Measurements from ENCODE around the gene CELF4.

DNA sequence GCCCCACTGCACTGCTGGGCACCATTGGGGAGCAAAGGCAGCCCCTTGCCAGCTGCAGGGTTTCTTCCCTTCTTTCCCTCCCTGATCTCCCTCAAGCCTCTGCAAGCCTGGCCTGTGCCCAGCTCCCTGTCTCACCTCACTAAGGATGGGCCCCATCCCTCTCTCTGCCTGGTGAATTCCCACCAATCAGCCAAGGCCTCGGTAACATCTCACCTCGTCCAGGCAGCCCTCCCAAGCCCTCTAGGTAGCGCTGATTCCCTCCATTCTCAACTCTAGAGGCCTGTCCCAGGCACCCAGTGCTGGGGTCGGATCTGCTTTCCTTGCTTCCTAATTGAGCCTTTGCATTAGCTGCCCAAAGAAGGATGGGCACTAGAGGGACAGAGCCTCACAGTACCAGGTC lies 63.0 kb downstream of the CELF4 start:
- TF ChIP-seq POLR2AphosphoS5 (IDR thresholded peaks at IDR 0.05; ENCODE audit: low read depth) (no peak), SPI1 (IDR thresholded peaks at IDR 0.05; ENCODE audit: borderline replicate concordance, low read depth) (no peak), REST (IDR thresholded peaks at IDR 0.05; ENCODE audit: insufficient replicate concordance, low read depth) (no peak), GABPA (IDR thresholded peaks at IDR 0.05; ENCODE audit: low read depth) (no peak)
- TF ChIP-seq, protein P1, sequence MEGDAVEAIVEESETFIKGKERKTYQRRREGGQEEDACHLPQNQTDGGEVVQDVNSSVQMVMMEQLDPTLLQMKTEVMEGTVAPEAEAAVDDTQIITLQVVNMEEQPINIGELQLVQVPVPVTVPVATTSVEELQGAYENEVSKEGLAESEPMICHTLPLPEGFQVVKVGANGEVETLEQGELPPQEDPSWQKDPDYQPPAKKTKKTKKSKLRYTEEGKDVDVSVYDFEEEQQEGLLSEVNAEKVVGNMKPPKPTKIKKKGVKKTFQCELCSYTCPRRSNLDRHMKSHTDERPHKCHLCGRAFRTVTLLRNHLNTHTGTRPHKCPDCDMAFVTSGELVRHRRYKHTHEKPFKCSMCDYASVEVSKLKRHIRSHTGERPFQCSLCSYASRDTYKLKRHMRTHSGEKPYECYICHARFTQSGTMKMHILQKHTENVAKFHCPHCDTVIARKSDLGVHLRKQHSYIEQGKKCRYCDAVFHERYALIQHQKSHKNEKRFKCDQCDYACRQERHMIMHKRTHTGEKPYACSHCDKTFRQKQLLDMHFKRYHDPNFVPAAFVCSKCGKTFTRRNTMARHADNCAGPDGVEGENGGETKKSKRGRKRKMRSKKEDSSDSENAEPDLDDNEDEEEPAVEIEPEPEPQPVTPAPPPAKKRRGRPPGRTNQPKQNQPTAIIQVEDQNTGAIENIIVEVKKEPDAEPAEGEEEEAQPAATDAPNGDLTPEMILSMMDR (IDR thresholded peaks at IDR 0.05; ENCODE audit: insufficient read depth, low read length), result no peak
